HEK293 (cell line): Measurements from ENCODE around the gene PLEKHF1.

Experiments used
- CTCF ChIA-PET: fragments of 350-600 bp; formaldehyde crosslinking; extraction: SDS; loops from one replicate; lab custom pipeline; 2021; ENCODE audit warnings: antibody characterized with exemption; lab: Yijun Ruan, JAX
- POLR2A ChIA-PET: fragments of 300-600 bp; formaldehyde crosslinking; extraction: SDS; loops from one replicate; lab custom pipeline; 2020; ENCODE audit warnings: antibody characterized with exemption, inconsistent platforms; lab: Yijun Ruan, JAX
- H3K27ac ChIP-seq: fragments of 200-500 bp; sonication (Bioruptor generic); 2 replicates; pipeline ENCODE4 v1.5.1; 2014; ENCODE audit warnings: low read depth, low read length, control low read depth, inconsistent platforms; ENCODE audit errors: extremely low read depth
- H3K36me3 ChIP-seq, 2 experiments: fragments of 200-500 bp in 1 of 2; sonication (Bioruptor generic) in 1 of 2; 1 replicate in 1 of 2; 2 replicates in 1 of 2; pipeline ENCODE4 v1.5.1; 2014 to 2017; ENCODE audit warnings: inconsistent platforms in 2 of 2, low read length in 2 of 2; ENCODE audit not compliant: control insufficient read depth in 2 of 2, insufficient read depth in 1 of 2
- H3K4me1 ChIP-seq: fragments of 200-500 bp; sonication (Bioruptor generic); 2 replicates; pipeline ENCODE4 v1.5.1; 2014; ENCODE audit warnings: mild to moderate bottlenecking, low read length, inconsistent platforms; ENCODE audit not compliant: control insufficient read depth, insufficient read depth
- H3K4me3 ChIP-seq: 2 replicates; pipeline ENCODE4 v1.5.1; 2011; ENCODE audit warnings: low read depth, mild to moderate bottlenecking, control low read depth, low read length, moderate library complexity
- H3K9me3 ChIP-seq: fragments of 200-500 bp; sonication (Bioruptor generic); 2 replicates; pipeline ENCODE4 v1.5.1; 2014; ENCODE audit warnings: low read depth, low read length, inconsistent platforms; ENCODE audit not compliant: control insufficient read depth, insufficient read depth
- AEBP2 ChIP-seq: fragments of 450-650 bp; formaldehyde crosslinking; IDR thresholded peaks from 2 replicates; pipeline ENCODE4 v1.5.1; 2016; ENCODE audit warnings: missing biosample characterization, missing genetic modification characterization, borderline replicate concordance
- ELK4 ChIP-seq: IDR thresholded peaks from 2 replicates; pipeline ENCODE4 v1.6.1; 2011; ENCODE audit warnings: mild to moderate bottlenecking, low read depth, low read length, borderline replicate concordance
- PRDM4 ChIP-seq: fragments of 450-650 bp; formaldehyde crosslinking; IDR thresholded peaks from 2 replicates; pipeline ENCODE4 v1.5.1; 2017; ENCODE audit warnings: missing biosample characterization, missing genetic modification characterization
- ZFP41 ChIP-seq: fragments of 450-650 bp; formaldehyde crosslinking; IDR thresholded peaks from 2 replicates; pipeline ENCODE4 v1.5.1; 2016; ENCODE audit warnings: missing biosample characterization, missing genetic modification characterization, borderline replicate concordance
- ZNF10 ChIP-seq: fragments of 450-650 bp; formaldehyde crosslinking; IDR thresholded peaks from 2 replicates; pipeline ENCODE4 v1.5.1; 2017; ENCODE audit warnings: missing biosample characterization, missing genetic modification characterization
- ZNF449 ChIP-seq: fragments of 450-650 bp; formaldehyde crosslinking; IDR thresholded peaks from 2 replicates; pipeline ENCODE4 v1.5.1; 2017; ENCODE audit warnings: missing biosample characterization, mild to moderate bottlenecking, missing genetic modification characterization, moderate library complexity
- ZNF692 ChIP-seq: fragments of 450-650 bp; formaldehyde crosslinking; IDR thresholded peaks from 2 replicates; pipeline ENCODE4 v1.5.1; 2016; ENCODE audit warnings: missing biosample characterization, missing genetic modification characterization
- ZNF785 ChIP-seq: fragments of 450-650 bp; formaldehyde crosslinking; IDR thresholded peaks from 2 replicates; pipeline ENCODE4 v1.5.1; 2016; ENCODE audit warnings: missing biosample characterization, missing genetic modification characterization

The PLEKHF1 gene

GRCh38 chr19:29644210-29644609 lies 21.1 kb upstream of the PLEKHF1 start (continued):
- TF ChIP-seq AEBP2 (tag by site-specific recombination), result no peak
- TF ChIP-seq PRDM4 (tag by site-specific recombination), result no peak

GRCh38 chr19:29645491-29645867 lies 19.8 kb upstream of the PLEKHF1 start:
- peaks cover 7% of the 10 kb centered on the region; the same call in 1 of the 2 replicates for H3K4me1 ChIP-seq
- no peak overlapping the region for H3K27ac ChIP-seq
- H3K36me3 ChIP-seq, result no peaks in the 10 kb centered on the region
- no peak overlapping the region for H3K4me3 ChIP-seq
- ChIA-PET POLR2A (interaction anchor here (0.8 to 0.9 kb wide), 2 partner anchors 20 to 26 kb away, joined by 3 read pairs; partner anchors contain the start of gene PLEKHF1), CTCF (interaction anchor here (3.3 kb wide), 1 partner anchor 17 kb away, joined by 15 read pairs; no protein-coding TSS in a partner anchor)
- no peaks in the 10 kb centered on the region for H3K9me3 ChIP-seq
- TF ChIP-seq ZNF785 (tag by site-specific recombination) (no peak), ELK4 (no peak), ZFP41 (tag by site-specific recombination) (no peak)

GRCh38 chr19:29645911-29646310 lies 19.4 kb upstream of the PLEKHF1 start:
- ChIA-PET CTCF (interaction anchor here (0.7 to 3.3 kb wide), 3 partner anchors 16 to 34 kb away, joined by 4 to 15 read pairs (median 5); no protein-coding TSS in a partner anchor), POLR2A (interaction anchor here (0.7 to 0.9 kb wide), 2 partner anchors 26 to 39 kb away, joined by 3 read pairs; partner anchors contain the start of gene POP4)
- Histone ChIP-seq H3K4me1 (peaks cover 7% of the 10 kb centered on the region; the same call in 1 of the 2 replicates), H3K4me3 (no peak overlapping the region), H3K27ac (no peak overlapping the region), H3K36me3 (no peaks in the 10 kb centered on the region), H3K9me3 (no peaks in the 10 kb centered on the region)
- TF ChIP-seq ZNF692, result no peak
- no peak for TF ChIP-seq ZNF449 (tag by site-specific recombination)

- ChIA-PET CTCF (interaction anchor here (1.6 to 2.1 kb wide), 2 partner anchors 40 to 66 kb away, joined by 4 to 6 read pairs; no protein-coding TSS in a partner anchor), POLR2A (no interaction called here)
- no peaks in the 10 kb centered on the region for H3K36me3 ChIP-seq
- peaks cover 3% of the 10 kb centered on the region; the same call in 1 of the 2 replicates for H3K4me1 ChIP-seq
- peaks cover 5% of the 10 kb centered on the region for H3K9me3 ChIP-seq
- no peak overlapping the region for H3K27ac ChIP-seq
- no peak for TF ChIP-seq ZNF10
- no peak overlapping the region for H3K4me3 ChIP-seq
Observed at GRCh38 chr19:29650772-29651387, 14.4 kb upstream of the PLEKHF1 start.
